ENCODE results near the gene NFASC. TPM values are rescaled to one million over a fixed set of nuclear protein-coding genes. Genes with fewer than 3 reads are reported as not detected.

NFASC gene
- total RNA-seq, 1 donor from 2014 or later, result 3.8 TPM

GRCh38 chr1:204853436-204853835, 17.2 kb upstream of the NFASC start:
- no peaks in the 10 kb centered on the region for H3K36me3 Mint-ChIP-seq (ENCODE audit: low read depth, unreplicated experiment)
- no peaks in the 10 kb centered on the region for H3K27me3 Mint-ChIP-seq (ENCODE audit: unreplicated experiment)
- no peak for TF ChIP-seq CTCF (IDR thresholded peaks at IDR 0.05; ENCODE audit: unreplicated experiment)

GRCh38 chr1:204854286-204854685, 16.4 kb upstream of the NFASC start:
- TF ChIP-seq CTCF (IDR thresholded peaks at IDR 0.05; ENCODE audit: unreplicated experiment), result no peak
- Mint-ChIP-seq H3K36me3 (ENCODE audit: low read depth, unreplicated experiment) (no peaks in the 10 kb centered on the region), H3K4me1 (ENCODE audit: unreplicated experiment) (peaks cover 4% of the 10 kb centered on the region), H3K27me3 (ENCODE audit: unreplicated experiment) (peaks cover 2% of the 10 kb centered on the region), H3K4me3 (ENCODE audit: unreplicated experiment) (no peak overlapping the region), H3K27ac (ENCODE audit: unreplicated experiment) (no peak overlapping the region), H3K9me3 (ENCODE audit: unreplicated experiment) (no peaks in the 10 kb centered on the region)
- no peak for DNase-seq (ENCODE audit: low spot score)

More at GRCh38 chr1:204853436-204853835, 17.2 kb upstream of the NFASC start:
- Mint-ChIP-seq H3K4me1 (ENCODE audit: unreplicated experiment) (peaks cover 4% of the 10 kb centered on the region), H3K9me3 (ENCODE audit: unreplicated experiment) (no peaks in the 10 kb centered on the region), H3K27ac (ENCODE audit: unreplicated experiment) (no peak overlapping the region), H3K4me3 (ENCODE audit: unreplicated experiment) (no peak overlapping the region)
- DNase-seq (ENCODE audit: low spot score), result no peak

GRCh38 chr1:204858363-204858821, 12.3 kb upstream of the NFASC start:
- peaks cover 2% of the 10 kb centered on the region for H3K27me3 Mint-ChIP-seq (ENCODE audit: unreplicated experiment)
- H3K27ac Mint-ChIP-seq (ENCODE audit: unreplicated experiment), result no peak overlapping the region
- H3K9me3 Mint-ChIP-seq (ENCODE audit: unreplicated experiment), result no peaks in the 10 kb centered on the region
- H3K36me3 Mint-ChIP-seq (ENCODE audit: low read depth, unreplicated experiment), result no peaks in the 10 kb centered on the region
- no peak overlapping the region for H3K4me3 Mint-ChIP-seq (ENCODE audit: unreplicated experiment)
- no peak for TF ChIP-seq CTCF (IDR thresholded peaks at IDR 0.05; ENCODE audit: unreplicated experiment)
- DNase-seq (ENCODE audit: low spot score), result no peak
- H3K4me1 Mint-ChIP-seq (ENCODE audit: unreplicated experiment), result no peaks in the 10 kb centered on the region

DNA sequence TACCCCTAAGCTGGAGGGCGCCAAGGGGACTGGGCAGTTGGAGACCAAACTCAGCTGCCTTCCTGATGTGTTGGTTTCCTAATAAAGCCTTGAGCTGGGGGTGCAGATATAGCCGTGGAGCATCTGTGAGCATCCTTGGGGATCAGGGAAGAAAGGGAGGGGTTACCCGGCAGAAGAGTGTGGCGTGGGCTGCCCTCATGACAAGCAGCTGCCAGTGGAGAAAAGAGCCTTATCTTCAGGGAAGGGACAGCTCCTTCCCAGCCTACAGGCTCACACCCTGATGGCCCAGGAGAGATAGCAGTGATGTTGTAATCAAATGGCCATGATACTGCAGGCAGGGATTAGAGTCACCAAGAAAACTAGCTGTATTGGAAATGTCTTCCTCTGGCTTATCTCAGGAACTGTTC, 10.8 kb upstream of the NFASC start:
- peaks cover 2% of the 10 kb centered on the region for H3K27me3 Mint-ChIP-seq (ENCODE audit: unreplicated experiment)

GRCh38 chr1:204863024-204863423, 7.6 kb upstream of the NFASC start:
- Mint-ChIP-seq H3K36me3 (ENCODE audit: low read depth, unreplicated experiment) (no peaks in the 10 kb centered on the region), H3K27ac (ENCODE audit: unreplicated experiment) (no peak overlapping the region), H3K4me3 (ENCODE audit: unreplicated experiment) (no peak overlapping the region), H3K9me3 (ENCODE audit: unreplicated experiment) (no peaks in the 10 kb centered on the region), H3K27me3 (ENCODE audit: unreplicated experiment) (peaks cover 2% of the 10 kb centered on the region), H3K4me1 (ENCODE audit: unreplicated experiment) (no peaks in the 10 kb centered on the region)
- DNase-seq (ENCODE audit: low spot score), result no peak
- TF ChIP-seq CTCF (IDR thresholded peaks at IDR 0.05; ENCODE audit: unreplicated experiment), result no peak

More for the DNA sequence above, 10.8 kb upstream of the NFASC start:
- Mint-ChIP-seq H3K4me3 (ENCODE audit: unreplicated experiment) (no peak overlapping the region), H3K9me3 (ENCODE audit: unreplicated experiment) (no peaks in the 10 kb centered on the region), H3K36me3 (ENCODE audit: low read depth, unreplicated experiment) (no peaks in the 10 kb centered on the region), H3K4me1 (ENCODE audit: unreplicated experiment) (no peaks in the 10 kb centered on the region), H3K27ac (ENCODE audit: unreplicated experiment) (no peak overlapping the region)
- no peak for DNase-seq (ENCODE audit: low spot score)
- TF ChIP-seq CTCF (IDR thresholded peaks at IDR 0.05; ENCODE audit: unreplicated experiment), result no peak

All from endothelial cell (in vitro differentiated cells).